Upper lobe of left lung (tissue), 4 donors: ENCODE measurements around the gene MRTFB.

Experiments used
- CTCF ChIP-seq, 6 experiments: fragments of 450-650 bp in 4 of 6; fragments of 200-600 bp in 2 of 6; sonication (generic) in 2 of 6; IDR thresholded peaks; one replicate each; pipeline ENCODE4 v1.5.1; 2016 to 2019; ENCODE audit warnings: antibody characterized with exemption in 6 of 6
- EP300 ChIP-seq, 4 donors: sonication (generic); formaldehyde crosslinking; IDR thresholded peaks; one replicate each; pipeline ENCODE4 v1.5.1; 2017; ENCODE audit warnings: antibody characterized with exemption in 4 of 4, control low read depth in 2 of 4
- POLR2A ChIP-seq, 4 donors: fragments of 450-650 bp; IDR thresholded peaks; one replicate each; pipeline ENCODE4 v1.5.1; 2016 to 2017; ENCODE audit warnings: antibody characterized with exemption in 4 of 4, mild to moderate bottlenecking in 2 of 4

- TF ChIP-seq CTCF (IDR thresholded peaks at IDR 0.05) (no peak), POLR2A (IDR thresholded peaks at IDR 0.05) (no peak), EP300 (IDR thresholded peaks at IDR 0.05) (no peak)
Measured at GRCh38 chr16:14182999-14183398, 111.9 kb downstream of the MRTFB start.
